GM21576 (cell line): ENCODE data around the gene MAPK7.
"Not testable (repeated sequence)": the region's sequence is repeated elsewhere in the genome, so short reads cannot be mapped to it uniquely, and the experiment has no call there.

ENCODE experiments used
- ATAC-seq: cut with Tn5 transposase; IDR thresholded peaks from one replicate; pipeline ENCODE4 v1.9.1; 2021; ENCODE audit warnings: mild to moderate bottlenecking, moderate library complexity; ENCODE audit not compliant: unreplicated experiment

Gene MAPK7

DNA sequence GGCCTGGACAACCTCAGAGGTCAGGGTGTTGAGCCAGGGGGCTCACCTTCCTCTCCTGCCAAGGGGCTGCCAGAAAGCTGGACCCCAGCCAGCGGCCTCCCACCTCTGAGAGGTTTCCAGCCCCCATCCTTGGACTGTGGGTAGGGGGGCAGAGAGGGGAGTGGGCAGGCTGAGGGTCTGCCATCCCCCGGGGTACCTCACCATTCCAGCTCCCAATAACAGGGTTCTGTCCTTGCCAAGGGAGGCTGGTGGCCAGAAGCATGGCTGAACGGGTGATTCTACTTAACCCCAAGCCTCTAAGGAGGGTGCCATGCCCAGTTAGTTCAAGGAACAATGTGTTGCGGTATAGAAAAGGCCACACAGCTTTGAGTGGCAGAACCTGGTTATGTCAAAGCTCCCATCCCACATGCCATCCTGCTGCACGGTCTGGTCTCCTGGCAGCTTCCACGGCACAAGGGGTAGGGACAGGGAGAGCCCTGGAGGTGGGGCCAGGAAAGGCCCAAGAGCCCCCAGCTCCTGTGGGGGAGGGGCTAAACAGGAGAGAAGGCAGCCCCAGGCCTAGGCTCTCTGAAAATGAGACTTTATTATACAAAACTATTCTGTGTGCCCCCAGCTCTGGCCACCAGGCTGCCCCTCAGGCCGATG is 35.6 kb upstream of the MAPK7 start:
- no peak for ATAC-seq

DNA sequence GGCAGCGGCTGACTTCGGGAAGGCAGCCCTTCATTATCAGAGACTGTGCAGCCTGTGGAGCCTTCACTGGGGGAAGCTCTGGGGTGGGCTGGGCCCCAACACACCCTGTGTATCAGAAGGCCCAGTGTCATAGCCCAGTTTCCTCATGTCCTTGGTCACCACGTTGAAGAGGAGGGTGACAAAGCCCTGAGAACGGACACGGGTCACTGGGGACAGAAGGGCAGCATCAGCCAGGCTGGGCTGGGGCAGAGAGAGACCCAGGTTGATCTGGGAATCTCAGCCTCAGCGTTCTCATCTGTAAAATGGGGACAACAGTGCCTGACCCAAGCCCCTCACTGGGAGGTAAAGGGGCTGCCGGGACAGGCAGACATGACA is 35.1 kb upstream of the MAPK7 start:
- ATAC-seq, result no peak

DNA sequence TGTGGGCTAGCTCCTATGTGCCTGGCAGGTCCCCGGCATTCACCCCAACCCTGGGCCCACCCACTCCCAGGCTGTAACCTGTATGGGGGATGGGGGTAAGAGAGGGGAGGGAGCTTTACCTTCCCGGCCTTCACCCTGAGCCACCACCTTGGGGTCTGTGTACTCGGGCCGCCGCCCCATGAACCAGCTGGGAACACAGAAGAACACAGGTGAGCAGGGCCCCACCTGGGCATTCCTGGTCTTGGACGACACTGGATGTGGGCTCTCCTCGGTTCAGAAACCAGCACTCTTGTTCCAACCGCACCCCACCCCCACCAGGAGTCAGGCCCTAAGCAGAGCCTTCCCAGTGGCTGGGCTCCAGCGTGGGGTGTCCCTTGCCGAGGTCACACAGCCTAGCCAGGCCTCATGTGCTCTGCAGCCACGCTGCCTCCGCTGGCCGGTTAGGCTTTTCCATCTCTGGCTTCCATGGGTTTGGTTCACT is 34.6 kb upstream of the MAPK7 start:
- ATAC-seq, result no peak

DNA sequence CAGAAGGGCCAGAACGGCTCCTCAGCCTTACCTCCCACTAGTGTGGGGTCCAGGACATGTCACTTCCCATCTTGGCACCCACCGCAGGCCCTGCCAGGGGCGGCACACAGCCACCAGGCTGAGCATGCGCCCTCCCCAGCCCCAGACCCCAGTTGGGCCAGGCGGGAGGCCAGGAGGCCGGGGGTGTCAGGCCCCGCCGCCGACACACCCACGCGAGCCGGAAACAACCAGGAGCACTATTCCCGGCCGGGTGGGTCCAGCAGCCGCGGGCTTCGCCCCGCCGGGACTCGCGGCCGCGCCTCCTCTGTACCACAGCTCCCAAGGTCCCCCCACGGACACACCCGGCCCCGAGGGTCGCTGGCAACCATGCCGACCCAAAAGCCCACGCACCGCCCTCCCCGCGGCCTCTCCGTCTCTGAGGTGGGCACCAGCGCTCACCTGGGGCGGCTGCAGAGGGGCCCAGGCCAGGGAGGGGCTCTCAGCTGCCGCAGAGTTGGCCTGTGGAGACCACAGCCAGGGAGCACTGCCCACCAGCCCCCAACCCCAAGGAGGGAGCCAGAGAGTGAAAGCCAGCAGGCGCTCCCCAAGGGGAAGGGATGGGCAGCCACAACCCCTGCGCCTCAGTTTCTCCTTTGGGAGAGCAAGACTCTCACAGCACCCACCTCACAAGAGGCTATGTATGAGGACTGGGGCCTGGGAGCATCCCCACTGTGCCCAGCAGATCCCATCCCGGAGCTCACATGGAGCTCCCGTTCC is 33.8 kb upstream of the MAPK7 start:
- no peak for ATAC-seq

DNA sequence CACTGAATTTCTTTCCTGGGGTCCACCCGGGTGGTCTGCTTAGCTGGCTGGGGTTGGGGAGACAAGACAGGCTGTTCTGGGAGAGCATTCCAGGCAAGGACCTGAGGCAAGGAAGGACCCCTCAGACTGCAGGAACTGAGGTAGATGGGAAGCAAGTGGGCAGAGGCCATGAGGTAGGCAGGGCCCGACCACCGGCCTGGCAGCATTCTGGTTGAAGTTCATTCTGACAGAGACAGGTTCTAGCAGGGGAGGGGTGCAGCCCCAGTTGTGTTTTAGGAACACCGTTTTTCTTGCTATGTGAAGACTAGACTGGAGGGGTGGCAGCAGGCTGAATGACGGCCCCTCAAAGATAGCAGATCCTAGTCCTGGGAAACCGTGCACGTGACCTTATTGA is 33.2 kb upstream of the MAPK7 start:
- ATAC-seq, result no peak

DNA sequence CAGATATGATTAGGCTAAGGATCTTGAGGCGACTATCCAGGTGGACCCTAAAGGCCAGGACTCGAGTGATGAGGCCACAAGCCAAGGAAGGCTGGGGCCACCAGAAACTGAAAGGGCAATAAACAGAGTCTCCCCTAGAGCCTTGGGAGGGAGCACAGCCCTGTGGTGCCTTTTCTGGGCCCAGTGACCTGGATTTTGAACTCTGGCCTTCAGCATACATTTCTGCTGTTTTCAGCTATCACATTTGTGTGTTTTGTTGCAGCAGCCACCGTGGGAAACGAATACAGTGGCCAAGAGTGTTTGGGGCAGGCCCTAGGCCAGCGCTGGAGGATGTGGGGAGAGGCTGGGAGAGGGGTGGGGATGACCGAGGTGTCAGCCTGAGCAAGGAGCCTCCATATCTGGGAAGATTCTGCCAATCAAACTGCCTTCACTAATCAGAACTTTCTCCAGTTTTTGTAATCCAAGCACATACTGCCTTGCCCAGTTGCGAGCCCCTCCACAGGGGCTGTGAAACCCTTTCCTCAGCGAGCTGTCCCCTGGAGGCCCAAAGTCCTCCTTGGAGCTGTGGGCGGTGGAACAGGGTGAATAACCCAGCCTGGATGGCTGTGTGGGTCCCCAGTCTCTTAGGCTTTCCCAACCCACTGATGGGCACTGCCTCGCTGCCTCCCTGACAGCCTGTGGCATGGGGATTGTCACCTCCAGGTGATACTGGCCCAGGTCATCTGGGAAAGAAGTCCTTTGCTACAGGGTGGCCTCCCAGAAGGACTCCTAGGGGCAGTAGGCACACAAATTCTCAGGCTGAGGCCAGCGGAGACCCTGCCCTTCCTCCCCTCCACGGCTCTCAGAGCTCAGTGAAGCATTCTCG is 32.6 kb upstream of the MAPK7 start:
- ATAC-seq, result no peak

DNA sequence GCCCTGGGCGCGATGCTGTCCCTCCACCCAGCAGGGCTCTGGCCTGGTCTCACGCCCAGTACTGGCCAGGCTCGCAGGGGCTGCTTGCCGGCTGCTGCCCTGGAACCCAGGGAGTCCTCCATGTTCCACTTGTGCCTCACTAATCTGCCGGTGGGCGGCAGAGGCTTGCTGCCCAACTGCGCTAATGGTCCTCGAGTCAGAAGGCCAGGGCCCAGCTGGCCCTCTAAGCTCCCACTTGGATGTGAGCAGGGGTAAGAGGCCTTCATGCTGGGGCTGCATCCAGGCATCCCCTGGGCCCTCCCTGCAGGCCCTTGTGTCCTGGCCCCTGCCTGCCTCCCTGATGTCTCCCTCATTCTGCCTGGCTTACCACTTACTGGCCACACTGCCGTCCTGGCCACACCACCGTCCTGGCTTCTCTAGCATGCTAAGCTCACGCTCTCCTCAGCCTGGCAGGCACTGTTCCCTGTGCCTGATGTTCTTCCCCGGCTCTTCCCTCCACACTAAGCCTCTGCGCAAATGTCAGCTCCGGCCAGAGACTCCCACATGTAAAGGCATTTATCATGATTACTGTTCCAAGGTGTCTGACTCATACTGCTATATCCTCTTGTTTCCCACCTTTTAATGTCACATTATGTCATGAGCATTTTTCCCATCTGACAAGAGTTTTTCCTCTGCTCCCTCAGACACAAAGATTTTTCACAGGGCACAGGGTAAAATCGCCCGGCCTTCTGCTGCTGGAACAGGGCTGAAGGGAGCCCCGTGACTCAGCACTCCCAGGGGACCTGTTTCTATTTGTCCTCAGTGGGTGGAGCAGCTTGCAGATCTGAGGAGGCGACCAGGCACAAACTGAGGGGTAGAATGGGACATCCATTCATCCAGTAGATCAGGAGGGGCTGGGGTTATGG is 31.7 kb upstream of the MAPK7 start:
- no peak for ATAC-seq

DNA sequence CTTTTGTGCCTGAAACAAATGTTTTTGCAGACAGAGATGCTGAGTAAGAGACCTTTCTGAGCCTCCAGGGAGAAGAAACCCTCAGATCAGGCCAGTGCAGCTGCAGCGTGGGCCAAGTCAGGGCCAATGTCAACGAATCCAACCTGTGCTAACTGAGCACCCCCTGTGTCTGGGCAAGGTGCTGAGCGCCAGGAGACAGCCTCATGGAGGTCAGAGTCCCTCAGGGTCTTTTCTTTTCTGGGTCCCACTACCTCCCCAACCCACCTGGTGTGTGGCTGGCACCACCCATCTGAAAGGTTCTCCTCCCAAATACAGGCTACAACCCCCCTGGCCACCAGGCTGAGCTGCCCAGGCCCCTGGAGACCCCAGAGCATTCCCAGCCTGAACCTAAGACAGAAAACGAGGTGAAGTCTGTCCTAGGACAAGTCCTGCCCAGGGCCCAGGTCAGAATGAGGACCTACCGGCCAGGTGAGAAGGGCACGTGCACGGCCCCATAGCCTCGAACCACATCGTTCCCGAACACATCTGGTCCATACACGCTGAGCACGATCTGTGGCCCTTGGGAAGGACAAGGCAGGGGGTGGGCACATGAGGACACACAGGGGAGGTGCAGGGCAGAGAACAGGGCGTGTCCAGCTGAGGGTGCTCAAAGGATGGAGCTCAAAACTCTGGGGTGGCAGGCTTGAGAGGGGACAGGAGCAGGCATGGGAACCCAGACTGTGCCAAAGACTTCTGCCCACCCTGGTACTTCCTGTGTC is 30.8 kb upstream of the MAPK7 start:
- no peak for ATAC-seq

DNA sequence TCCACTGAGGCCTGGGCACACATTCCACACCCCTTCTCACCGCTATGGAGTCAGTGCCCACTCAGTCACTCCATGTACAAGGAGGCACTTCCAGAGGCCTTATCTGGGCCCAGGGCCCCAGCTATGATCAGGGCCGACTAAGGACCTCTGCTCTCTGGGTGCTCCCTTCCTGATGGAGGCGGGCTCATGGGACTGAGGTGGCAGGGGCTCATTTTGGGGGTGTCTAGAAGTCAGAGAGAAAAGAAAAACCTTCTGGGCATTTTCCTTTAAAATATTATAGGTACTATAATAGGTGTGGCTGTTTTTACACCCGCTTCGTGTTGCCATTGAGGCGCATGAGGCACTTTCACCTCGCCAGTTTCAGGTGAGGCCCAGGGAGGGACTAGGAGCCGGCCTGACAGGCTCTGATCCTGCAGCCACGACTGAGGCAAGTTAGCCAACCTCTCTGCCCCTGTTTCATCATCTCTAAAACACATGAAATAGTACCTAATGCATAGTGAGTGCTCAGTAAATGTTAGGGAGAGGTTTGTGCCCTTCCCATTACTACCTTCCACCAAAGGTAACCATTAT is 30.1 kb upstream of the MAPK7 start:
- no peak for ATAC-seq

DNA sequence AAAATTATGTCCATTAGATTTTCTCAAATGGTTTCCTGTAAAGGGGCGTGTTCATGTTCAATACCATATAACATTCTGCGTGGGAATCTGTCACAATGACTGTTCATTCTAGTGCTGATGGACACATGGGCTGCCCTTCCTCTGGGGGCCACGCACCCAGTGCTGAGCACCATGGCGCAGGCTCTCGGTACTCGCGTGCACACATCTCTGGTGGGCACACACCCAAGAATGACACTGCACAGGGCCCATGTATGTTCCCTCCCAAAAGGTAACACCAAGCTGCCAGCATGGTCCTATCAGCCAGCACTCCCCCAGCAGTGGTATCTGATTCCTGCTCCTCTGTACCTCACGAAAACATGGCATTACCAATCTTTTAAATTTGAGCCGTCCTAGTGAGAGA is 29.5 kb upstream of the MAPK7 start:
- ATAC-seq, result no peak

DNA sequence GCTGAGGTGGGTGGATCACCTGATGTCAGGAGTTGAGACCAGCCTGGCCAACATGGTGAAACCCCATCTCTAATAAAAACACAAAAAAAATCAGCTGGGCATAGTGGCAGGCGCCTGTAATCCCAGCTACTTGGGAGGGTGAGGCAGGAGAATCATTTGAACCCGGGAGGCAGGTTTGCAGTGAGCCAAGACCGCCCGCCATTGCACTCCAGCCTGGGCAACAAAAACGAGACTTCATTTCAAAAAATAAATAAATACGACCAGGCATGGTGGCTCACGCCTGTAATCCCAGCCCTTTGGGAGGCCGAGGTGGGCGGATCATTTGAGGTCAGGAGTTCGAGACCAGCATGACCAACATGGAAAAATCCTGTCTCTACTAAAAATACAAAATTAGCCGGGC is 24.9 kb upstream of the MAPK7 start:
- not testable (repeated sequence) for ATAC-seq

DNA sequence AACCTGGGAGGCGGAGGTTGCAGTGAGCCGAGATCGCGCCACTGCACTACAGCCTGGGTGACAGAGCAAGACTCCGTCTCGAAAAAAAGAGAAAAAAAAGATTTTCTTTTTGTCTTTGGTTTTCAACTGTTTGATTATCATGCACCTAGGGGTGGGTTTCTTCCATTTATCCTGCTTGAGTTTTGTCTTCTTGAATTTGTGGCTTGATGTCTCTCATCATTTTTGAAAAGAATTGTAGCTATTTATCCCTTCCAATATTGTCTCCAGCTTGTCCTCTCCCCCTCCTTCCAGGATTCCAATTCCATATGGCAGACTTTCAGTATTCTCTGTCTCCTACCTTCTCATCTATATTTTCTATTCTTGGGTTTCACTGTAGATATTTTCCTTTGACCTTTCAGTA is 23.6 kb upstream of the MAPK7 start:
- no peak for ATAC-seq

DNA sequence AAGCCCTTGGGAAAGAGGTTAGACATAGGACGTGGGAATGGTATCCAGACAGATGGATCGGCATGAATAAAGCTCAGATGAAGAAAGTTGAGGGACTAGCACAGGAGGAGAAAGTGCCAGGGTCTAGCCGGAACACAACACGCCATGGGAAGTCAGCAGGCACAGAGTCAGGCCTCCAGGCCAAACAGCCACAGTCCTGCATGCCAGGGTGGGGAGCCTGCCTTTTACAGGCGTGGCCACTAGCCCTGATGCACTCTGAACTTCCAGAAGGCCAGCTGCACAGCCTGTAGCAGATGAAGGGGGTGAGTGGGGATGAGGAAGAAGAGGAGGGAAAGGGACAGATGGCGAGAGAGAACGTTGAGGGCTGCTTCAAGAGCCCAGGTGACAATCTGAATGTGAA is 20.9 kb upstream of the MAPK7 start:
- no peak for ATAC-seq

DNA sequence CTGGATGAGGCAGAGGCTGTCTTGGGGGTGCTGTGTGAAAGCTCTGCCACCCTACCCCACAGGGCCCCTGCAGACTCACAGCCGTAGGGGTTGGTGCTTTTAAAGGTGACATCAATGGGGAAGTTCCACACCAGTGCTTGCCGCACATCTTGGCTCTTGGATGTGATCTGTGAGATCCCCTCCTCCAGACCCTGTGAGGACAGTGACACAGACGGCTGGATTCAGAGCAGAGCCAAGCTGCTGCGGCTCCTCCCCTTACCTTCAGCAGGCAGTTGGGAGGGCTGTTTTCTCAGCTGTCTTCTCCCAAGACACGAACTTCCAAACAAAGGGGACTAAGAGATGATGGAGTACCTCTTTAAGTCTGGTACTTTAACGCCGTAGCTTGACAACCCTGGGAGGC is 20.5 kb upstream of the MAPK7 start:
- ATAC-seq, result no peak

DNA sequence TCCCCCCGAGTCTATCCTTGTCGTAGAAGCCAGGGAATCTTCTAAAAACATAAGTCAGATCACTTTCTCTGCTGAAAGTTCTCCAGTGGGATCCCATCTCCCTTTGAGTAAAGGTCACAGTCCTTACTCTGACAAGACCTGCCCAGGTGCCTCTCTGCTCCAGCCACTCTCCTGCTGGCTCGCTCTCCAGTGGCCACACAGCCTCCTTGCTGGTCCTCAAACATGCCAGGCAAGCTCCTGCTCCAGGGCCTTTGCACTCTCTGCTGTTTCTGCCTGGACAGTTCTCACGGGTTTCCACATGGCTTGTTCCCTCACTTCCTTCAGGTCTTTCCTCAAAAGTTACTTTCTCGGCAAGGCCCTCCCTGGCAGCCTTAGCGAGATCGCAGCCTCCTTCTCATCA is 19.1 kb upstream of the MAPK7 start:
- no peak for ATAC-seq

DNA sequence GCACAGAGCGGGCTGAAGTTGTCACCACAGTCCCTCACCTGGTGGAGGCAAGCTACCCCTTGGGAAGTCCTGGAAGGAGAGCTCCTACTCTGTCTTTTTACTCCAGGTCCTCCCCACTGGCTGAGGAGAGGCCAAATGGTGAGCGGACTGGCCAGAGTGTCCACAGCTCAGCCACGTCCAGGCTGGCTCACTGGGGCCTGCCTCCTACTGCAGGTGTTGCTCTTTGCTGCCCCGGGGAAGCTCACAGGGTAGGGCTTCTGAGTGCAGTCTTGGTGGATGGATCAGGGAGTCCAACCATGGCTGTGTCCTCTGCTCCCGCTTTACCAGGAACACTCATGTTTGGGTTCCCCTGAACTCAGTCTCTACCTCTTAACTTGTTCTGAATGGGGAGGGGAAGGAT is 18.4 kb upstream of the MAPK7 start:
- ATAC-seq, result no peak

DNA sequence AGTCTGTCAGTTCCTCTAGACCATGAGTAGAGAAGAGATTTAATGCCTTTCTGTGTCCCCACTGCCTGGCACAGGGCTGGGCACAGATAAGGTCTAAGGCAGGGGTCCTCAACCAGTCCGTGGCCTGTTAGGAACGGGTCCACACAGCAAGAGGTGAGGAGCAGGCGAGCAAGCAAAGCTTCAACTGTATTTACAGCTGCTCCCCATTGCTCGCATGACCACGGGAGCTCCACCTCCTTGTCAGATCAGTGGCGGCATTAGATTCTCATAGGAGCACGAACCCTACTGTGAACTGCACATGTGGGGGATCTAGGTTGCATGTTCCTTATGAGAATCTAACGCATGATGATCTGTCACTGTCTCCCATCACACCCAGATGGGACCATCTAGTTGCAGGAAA is 17.5 kb upstream of the MAPK7 start:
- no peak for ATAC-seq

DNA sequence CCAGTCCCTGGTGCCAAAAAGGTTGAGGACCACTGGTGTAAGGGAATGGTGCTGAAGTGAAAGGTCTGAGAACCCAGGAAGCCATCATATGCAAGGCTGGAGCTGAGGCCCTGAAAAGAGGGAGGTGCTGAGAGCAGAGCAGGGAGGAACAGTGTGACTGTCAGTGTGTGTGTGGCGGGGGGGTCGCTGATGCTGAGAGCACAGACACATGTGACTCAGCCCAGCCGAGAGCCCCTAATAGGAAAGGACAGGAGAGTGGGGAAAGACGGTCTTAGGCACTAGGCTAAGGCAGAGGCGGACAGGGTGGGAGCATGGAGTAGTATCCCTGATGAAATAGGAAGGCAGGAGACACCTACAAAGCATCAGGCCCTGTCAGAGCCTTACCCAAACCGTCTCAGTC is 17.0 kb upstream of the MAPK7 start:
- no peak for ATAC-seq

DNA sequence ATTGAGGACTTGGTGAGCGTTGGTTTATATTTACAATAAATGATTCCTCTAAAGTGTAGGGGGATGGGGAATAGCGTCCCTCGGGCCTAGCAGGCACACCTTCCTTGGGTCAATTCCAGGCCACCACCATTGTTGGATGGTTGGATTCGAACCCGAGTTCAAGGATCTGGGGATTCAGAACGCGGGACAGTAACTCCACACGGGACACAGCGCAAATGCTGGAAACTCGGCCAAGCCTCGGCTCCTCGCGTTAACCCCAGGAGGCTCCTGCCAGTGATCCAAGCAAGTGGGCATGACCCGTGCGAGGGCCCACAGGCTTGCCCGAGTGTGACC is 16.4 kb upstream of the MAPK7 start:
- no peak for ATAC-seq
